ENCODE measurements around the gene USP24. TPM values are rescaled to one million over a fixed set of nuclear protein-coding genes. Genes with fewer than 3 reads are reported as not detected.

USP24 gene
- total RNA-seq, 1 experiment from 2014 or later, result 38.5 TPM

DNA sequence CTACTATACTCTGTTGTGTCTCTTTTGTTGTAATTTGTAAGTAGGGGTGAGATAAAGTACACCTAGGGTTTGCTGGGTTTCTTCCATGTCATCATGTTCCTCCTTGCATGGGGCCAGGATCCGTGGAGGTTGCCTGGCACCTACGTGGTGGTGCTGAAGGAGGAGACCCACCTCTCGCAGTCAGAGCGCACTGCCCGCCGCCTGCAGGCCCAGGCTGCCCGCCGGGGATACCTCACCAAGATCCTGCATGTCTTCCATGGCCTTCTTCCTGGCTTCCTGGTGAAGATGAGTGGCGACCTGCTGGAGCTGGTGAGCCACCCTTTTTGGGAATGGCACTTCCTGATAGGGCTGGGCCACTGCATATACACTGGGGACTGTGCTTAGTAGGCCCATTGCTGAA, 171.4 kb downstream of the USP24 start:
- H2AFZ ChIP-seq (ENCODE audit: low read length), result no peak overlapping the region
- CTCF ChIA-PET, result no interaction called here
- POLR2A ChIA-PET (ENCODE audit: unreplicated experiment), result no interaction called here
- H3K27me3 ChIP-seq (ENCODE audit: low read length), result peaks cover 8% of the 10 kb centered on the region
- TF ChIP-seq EZH2phosphoT487 (IDR thresholded peaks at IDR 0.05; ENCODE audit: borderline replicate concordance, low read length), result no peak
- no peak for TF ChIP-seq CTCF (conservative IDR thresholded peaks at IDR 0.05; ENCODE audit: low read depth, low read length)
- TF ChIP-seq EZH2 (IDR thresholded peaks at IDR 0.05; ENCODE audit: low read length, unreplicated experiment), result no peak
- H3K4me2 ChIP-seq (ENCODE audit: low read length), result no peak overlapping the region
- BruUV-seq (replicated peaks), result no TSS peak
- no peak overlapping the region for H3K4me3 ChIP-seq (ENCODE audit: low read length)
- no peak overlapping the region for H3K27ac ChIP-seq (ENCODE audit: low read length)
- DNase-seq, result no peak
- ATAC-seq, result no peak
- H4K20me1 ChIP-seq (ENCODE audit: low read length), result no peaks in the 10 kb centered on the region
- peaks cover 11% of the 10 kb centered on the region; the same call in 1 of the 2 replicates for H3K4me1 ChIP-seq (ENCODE audit: insufficient read depth, low read length)
- H3K79me2 ChIP-seq (ENCODE audit: low read length), result no peaks in the 10 kb centered on the region
- no peaks in the 10 kb centered on the region for H3F3A ChIP-seq (ENCODE audit: low read length, unreplicated experiment)
- intact Hi-C loops (cut with micrococcal nuclease), result no loop called here
- no peak overlapping the region for H3K9ac ChIP-seq (ENCODE audit: low read length)
- no peaks in the 10 kb centered on the region for H3K9me2 ChIP-seq (replicated peaks; ENCODE audit: low read length)
- H3K9me3 ChIP-seq (ENCODE audit: low read length), result no peaks in the 10 kb centered on the region
- no peaks in the 10 kb centered on the region for H3K36me3 ChIP-seq (ENCODE audit: low read depth, low read length)

- Histone ChIP-seq H3K27ac (ENCODE audit: low read length) (no peak overlapping the region), H3K9me2 (replicated peaks; ENCODE audit: low read length) (no peaks in the 10 kb centered on the region), H3K4me3 (ENCODE audit: low read length) (no peak overlapping the region), H2AFZ (ENCODE audit: low read length) (no peak overlapping the region), H3K4me2 (ENCODE audit: low read length) (no peak overlapping the region), H3K9me3 (ENCODE audit: low read length) (no peaks in the 10 kb centered on the region), H4K20me1 (ENCODE audit: low read length) (no peaks in the 10 kb centered on the region), H3K9ac (ENCODE audit: low read length) (no peak overlapping the region), H3F3A (ENCODE audit: low read length, unreplicated experiment) (no peaks in the 10 kb centered on the region), H3K27me3 (ENCODE audit: low read length) (peaks cover 8% of the 10 kb centered on the region), H3K79me2 (ENCODE audit: low read length) (no peaks in the 10 kb centered on the region), H3K4me1 (ENCODE audit: insufficient read depth, low read length) (peaks cover 11% of the 10 kb centered on the region; the same call in 1 of the 2 replicates), H3K36me3 (ENCODE audit: low read depth, low read length) (no peaks in the 10 kb centered on the region)
- no peak for TF ChIP-seq EZH2phosphoT487 (IDR thresholded peaks at IDR 0.05; ENCODE audit: borderline replicate concordance, low read length)
- TF ChIP-seq CTCF (conservative IDR thresholded peaks at IDR 0.05; ENCODE audit: low read depth, low read length), result no peak
- TF ChIP-seq EZH2 (IDR thresholded peaks at IDR 0.05; ENCODE audit: low read length, unreplicated experiment), result no peak
- BruUV-seq (replicated peaks), result no TSS peak
- POLR2A ChIA-PET (ENCODE audit: unreplicated experiment), result no interaction called here
- ATAC-seq (no peak), DNase-seq (no peak)
- CTCF ChIA-PET, result no interaction called here
- intact Hi-C loops (cut with micrococcal nuclease), result no loop called here
Observed at GRCh38 chr1:55043011-55043410, 172.2 kb downstream of the USP24 start.

DNA sequence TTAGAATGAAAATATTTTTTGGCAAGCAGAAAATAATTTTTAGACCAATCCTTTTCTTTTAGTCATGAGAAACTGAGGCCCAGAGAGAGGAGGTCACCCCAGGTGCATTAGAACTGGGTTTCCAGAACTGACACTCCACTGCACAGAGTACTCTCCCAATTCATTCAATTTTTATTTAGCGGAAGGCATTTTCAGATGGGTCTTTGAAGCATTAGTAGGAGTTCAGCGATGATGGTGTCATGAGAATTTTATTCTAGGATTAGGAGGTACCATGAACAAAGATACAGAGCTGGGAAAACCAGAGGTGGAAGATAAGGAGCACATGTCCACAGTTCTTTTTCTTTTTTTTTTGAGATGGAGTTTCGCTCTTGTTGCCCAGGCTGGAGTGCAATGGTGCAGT, 173.6 kb downstream of the USP24 start:
- intact Hi-C loops (cut with micrococcal nuclease), result no loop called here
- no TSS peak for BruUV-seq (replicated peaks)
- H3K27me3 ChIP-seq (ENCODE audit: low read length), result peaks cover 8% of the 10 kb centered on the region
- no peak overlapping the region for H3K4me3 ChIP-seq (ENCODE audit: low read length)
- H3K36me3 ChIP-seq (ENCODE audit: low read depth, low read length), result no peaks in the 10 kb centered on the region
- no peak for TF ChIP-seq CTCF (conservative IDR thresholded peaks at IDR 0.05; ENCODE audit: low read depth, low read length)
- TF ChIP-seq EZH2phosphoT487 (IDR thresholded peaks at IDR 0.05; ENCODE audit: borderline replicate concordance, low read length), result no peak
- TF ChIP-seq EZH2 (IDR thresholded peaks at IDR 0.05; ENCODE audit: low read length, unreplicated experiment), result no peak
- ATAC-seq (no peak), DNase-seq (no peak)
- no peaks in the 10 kb centered on the region for H3K9me3 ChIP-seq (ENCODE audit: low read length)
- no peak overlapping the region for H3K4me2 ChIP-seq (ENCODE audit: low read length)
- no peaks in the 10 kb centered on the region for H4K20me1 ChIP-seq (ENCODE audit: low read length)
- H2AFZ ChIP-seq (ENCODE audit: low read length), result no peak overlapping the region
- H3F3A ChIP-seq (ENCODE audit: low read length, unreplicated experiment), result no peaks in the 10 kb centered on the region
- no peak overlapping the region for H3K9ac ChIP-seq (ENCODE audit: low read length)
- POLR2A ChIA-PET (ENCODE audit: unreplicated experiment), result no interaction called here
- H3K27ac ChIP-seq (ENCODE audit: low read length), result no peak overlapping the region
- CTCF ChIA-PET, result no interaction called here
- H3K9me2 ChIP-seq (replicated peaks; ENCODE audit: low read length), result no peaks in the 10 kb centered on the region
- H3K79me2 ChIP-seq (ENCODE audit: low read length), result no peaks in the 10 kb centered on the region
- peaks cover 11% of the 10 kb centered on the region; the same call in 1 of the 2 replicates for H3K4me1 ChIP-seq (ENCODE audit: insufficient read depth, low read length)

Measured in PC-3 (cell line).